HEK293T (cell line): ENCODE data around the gene DHH.

Source experiments
- ARNT ChIP-seq: fragments of 450-650 bp; IDR thresholded peaks from 2 replicates; pipeline ENCODE4 v1.6.1; 2017; ENCODE audit warnings: mild to moderate bottlenecking
- BHLHE40 ChIP-seq: fragments of 450-650 bp; IDR thresholded peaks from 2 replicates; pipeline ENCODE4 v1.6.1; 2016; ENCODE audit warnings: mild to moderate bottlenecking, moderate library complexity, borderline replicate concordance
- CTBP1 ChIP-seq: fragments of 450-650 bp; IDR thresholded peaks from 2 replicates; pipeline ENCODE4 v1.6.1; 2016; ENCODE audit warnings: borderline replicate concordance
- ELF4 ChIP-seq: fragments of 450-650 bp; IDR thresholded peaks from 2 replicates; pipeline ENCODE4 v1.6.1; 2017; ENCODE audit warnings: antibody characterized with exemption
- FOXA1 ChIP-seq: fragments of 450-650 bp; IDR thresholded peaks from 2 replicates; pipeline ENCODE4 v1.6.1; 2016; ENCODE audit warnings: mild to moderate bottlenecking
- FOXK2 ChIP-seq: fragments of 450-650 bp; IDR thresholded peaks from 2 replicates; pipeline ENCODE4 v1.6.1; 2016; ENCODE audit warnings: mild to moderate bottlenecking
- FOXM1 ChIP-seq: fragments of 450-650 bp; IDR thresholded peaks from 2 replicates; pipeline ENCODE4 v1.6.1; 2017; ENCODE audit warnings: mild to moderate bottlenecking, borderline replicate concordance
- HDGF ChIP-seq: fragments of 450-650 bp; IDR thresholded peaks from 2 replicates; pipeline ENCODE4 v1.6.1; 2017; ENCODE audit warnings: antibody characterized with exemption, borderline replicate concordance
- L3MBTL2 ChIP-seq: fragments of 450-650 bp; conservative IDR thresholded peaks from 2 replicates; pipeline ENCODE4 v1.6.1; 2016; ENCODE audit warnings: mild to moderate bottlenecking
- NFRKB ChIP-seq: fragments of 450-650 bp; IDR thresholded peaks from 2 replicates; pipeline ENCODE4 v1.6.1; 2016; ENCODE audit warnings: mild to moderate bottlenecking, moderate library complexity
- SP1 ChIP-seq: fragments of 450-650 bp; IDR thresholded peaks from 2 replicates; pipeline ENCODE4 v1.6.1; 2017
- SUZ12 ChIP-seq: fragments of 450-650 bp; IDR thresholded peaks from 2 replicates; pipeline ENCODE4 v1.6.1; 2016; ENCODE audit warnings: mild to moderate bottlenecking
- TARDBP ChIP-seq: fragments of 450-650 bp; IDR thresholded peaks from 2 replicates; pipeline ENCODE4 v1.6.1; 2016
- TF ChIP-seq, protein P1 (sequence below): fragments of 450-650 bp; IDR thresholded peaks from 2 replicates; pipeline ENCODE4 v1.6.1; 2016

- TF ChIP-seq SP1 (no peak), FOXA1 (no peak), SUZ12 (no peak), L3MBTL2 (no peak), BHLHE40 (no peak), FOXM1 (no peak), TARDBP (no peak), HDGF (no peak), FOXK2 (no peak), ELF4 (no peak), NFRKB (no peak), CTBP1 (no peak), ARNT (no peak)
- TF ChIP-seq, protein P1, sequence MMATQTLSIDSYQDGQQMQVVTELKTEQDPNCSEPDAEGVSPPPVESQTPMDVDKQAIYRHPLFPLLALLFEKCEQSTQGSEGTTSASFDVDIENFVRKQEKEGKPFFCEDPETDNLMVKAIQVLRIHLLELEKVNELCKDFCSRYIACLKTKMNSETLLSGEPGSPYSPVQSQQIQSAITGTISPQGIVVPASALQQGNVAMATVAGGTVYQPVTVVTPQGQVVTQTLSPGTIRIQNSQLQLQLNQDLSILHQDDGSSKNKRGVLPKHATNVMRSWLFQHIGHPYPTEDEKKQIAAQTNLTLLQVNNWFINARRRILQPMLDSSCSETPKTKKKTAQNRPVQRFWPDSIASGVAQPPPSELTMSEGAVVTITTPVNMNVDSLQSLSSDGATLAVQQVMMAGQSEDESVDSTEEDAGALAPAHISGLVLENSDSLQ: no peak
Observed at GRCh38 chr12:49039421-49040363, 54.9 kb downstream of the DHH start.
